Fibroblast of peridontal ligament (primary cell): ENCODE data around the gene SLC30A3.

Experiments used
- DNase-seq: peaks from one replicate; pipeline ENCODE4 v3.0.0-alpha.2; 2010; ENCODE audit errors: extremely low read depth

SLC30A3 gene

DNA sequence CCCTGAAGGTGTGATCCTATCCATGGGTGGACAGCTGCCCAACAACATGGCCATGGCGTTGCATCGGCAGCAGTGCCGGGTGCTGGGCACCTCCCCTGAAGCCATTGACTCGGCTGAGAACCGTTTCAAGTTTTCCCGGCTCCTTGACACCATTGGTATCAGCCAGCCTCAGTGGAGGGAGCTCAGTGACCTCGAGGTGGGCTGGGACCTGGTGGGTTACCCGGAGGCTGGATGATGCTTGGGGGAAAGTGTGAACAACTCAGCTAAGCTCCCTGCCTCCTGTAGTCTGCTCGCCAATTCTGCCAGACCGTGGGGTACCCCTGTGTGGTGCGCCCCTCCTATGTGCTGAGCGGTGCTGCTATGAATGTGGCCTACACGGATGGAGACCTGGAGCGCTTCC lies 29.5 kb downstream of the SLC30A3 start:
- no peak for DNase-seq

DNA sequence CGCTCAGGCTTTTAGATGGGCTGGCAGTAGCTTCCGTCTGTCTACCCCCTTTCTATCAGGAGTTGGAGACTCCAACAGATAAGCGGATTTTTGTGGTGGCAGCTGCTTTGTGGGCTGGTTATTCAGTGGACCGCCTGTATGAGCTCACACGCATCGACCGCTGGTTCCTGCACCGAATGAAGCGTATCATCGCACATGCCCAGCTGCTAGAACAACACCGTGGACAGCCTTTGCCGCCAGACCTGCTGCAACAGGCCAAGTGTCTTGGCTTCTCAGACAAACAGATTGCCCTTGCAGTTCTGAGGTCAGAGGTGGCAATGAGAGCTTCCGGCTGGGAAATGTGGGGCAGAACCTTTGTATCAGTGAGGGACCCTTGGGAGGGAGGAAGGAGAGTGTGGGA lies 30.9 kb downstream of the SLC30A3 start:
- DNase-seq: no peak

DNA sequence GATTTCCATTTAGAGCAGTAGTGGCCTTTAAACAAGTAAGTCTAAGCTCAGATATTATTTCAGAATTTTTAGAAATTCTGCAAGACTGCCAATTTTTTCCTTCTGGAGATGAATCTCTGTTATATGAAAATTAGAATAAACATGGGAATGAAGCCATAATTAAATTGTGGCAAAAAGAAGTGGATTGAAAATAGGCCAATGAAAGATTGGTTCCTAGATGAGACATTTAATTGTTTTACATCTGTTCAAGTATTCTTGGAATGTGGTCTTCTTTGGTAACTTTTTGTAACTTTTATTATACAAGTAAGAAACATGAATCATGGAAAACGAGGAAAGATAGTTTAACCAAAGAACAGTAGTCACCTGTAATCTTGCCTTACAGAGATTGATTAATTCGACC lies 35.3 kb downstream of the SLC30A3 start:
- no peak for DNase-seq

DNA sequence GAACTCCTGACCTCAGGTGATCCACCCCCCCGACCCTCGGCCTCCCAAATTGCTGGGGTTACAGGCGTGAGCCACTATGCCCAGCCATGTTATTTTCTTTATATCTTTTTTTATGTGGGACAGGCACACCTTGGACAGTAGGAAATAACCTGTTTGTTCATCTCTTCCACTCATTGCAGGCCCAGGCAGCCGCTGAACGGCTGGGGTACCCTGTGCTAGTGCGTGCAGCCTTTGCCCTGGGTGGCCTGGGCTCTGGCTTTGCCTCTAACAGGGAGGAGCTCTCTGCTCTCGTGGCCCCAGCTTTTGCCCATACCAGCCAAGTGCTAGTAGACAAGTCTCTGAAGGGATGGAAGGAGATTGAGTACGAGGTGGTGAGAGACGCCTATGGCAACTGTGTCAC lies 37.3 kb downstream of the SLC30A3 start:
- DNase-seq: no peak

DNA sequence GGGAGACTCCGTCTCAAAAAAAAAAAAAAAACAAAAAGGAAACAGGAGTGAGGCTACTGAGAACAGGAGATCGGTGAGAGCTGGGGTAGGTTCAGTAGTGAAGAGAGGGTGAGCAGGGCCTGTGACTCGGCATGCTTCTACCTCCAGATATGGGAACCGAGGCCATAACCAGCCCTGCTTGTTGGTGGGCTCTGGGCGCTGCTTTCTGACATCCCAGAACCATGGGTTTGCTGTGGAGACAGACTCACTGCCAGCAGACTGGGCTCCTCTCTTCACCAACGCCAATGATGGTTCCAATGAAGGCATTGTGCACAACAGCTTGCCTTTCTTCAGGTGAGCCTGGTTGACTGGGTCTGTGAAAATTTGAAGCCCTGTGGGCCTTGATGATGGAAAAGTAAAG lies 39.4 kb downstream of the SLC30A3 start:
- DNase-seq: no peak

DNA sequence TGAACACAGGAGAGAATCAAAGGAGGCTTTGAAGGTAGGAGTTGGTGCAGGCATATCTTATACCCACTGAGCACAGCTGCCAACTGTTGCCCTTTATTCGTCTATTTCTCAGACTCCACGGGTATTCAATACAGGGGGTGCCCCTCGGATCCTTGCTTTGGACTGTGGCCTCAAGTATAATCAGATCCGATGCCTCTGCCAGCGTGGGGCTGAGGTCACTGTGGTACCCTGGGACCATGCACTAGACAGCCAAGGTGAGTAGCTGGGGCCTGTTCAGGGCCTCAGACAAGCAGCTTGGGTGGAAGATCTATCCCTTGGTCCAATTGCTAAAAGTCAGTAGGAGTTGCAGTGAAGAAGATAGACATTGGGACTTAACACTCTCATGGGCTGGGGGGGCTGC lies 40.4 kb downstream of the SLC30A3 start:
- DNase-seq: no peak

DNA sequence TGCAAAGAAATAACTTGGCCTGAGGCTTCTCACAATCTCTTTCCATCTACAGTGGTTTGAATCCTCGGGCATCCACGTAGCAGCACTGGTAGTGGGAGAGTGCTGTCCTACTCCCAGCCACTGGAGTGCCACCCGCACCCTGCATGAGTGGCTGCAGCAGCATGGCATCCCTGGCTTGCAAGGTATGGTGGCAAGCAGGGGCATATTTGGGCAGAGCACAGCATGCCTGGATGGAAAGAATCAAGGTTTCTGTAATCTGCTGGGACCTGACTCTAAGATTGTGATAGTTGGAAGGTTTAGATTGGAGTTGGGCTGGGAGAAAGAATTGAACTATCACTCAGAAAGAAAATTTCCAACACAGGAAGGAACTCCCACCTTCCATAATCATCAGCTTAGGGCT lies 41.7 kb downstream of the SLC30A3 start:
- DNase-seq: no peak

DNA sequence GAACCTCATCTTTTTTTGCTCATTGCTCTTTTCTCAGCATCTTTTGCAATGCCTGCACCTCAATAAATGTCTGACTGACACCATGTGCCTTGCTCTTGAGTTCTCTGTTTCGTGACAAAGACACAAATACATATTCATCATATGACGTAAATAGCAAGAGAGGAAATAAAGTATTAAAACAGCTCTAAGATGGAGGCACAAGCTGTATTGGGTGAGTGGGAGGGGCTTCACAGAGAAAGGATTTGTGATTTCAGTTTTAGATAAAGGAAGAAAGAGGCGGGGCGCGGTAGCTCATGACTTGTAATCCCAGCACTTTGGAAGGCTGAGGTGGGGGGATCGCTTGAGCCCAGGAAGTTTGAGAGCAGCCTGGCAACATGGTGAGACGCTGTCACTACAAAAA lies 42.8 kb downstream of the SLC30A3 start:
- DNase-seq: no peak

DNA sequence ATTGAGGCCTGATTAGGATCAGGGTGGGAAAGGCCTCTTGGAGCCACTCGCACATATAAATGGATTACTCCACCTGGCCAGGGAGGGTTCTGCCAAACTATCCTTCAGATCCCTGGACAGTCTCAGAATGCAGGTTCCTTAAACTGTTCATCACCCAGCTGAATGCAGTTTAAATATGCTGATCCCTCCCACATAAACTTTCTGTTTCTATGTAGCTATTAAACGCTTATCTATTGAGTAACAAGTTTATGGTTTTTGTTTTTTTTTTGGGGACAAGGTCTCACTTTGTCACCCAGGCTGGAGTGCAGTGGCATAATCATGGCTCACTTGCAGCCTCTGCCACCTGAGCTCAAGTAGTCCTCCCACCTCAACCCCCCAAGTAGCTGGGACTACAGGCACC lies 43.8 kb downstream of the SLC30A3 start:
- no peak for DNase-seq

DNA sequence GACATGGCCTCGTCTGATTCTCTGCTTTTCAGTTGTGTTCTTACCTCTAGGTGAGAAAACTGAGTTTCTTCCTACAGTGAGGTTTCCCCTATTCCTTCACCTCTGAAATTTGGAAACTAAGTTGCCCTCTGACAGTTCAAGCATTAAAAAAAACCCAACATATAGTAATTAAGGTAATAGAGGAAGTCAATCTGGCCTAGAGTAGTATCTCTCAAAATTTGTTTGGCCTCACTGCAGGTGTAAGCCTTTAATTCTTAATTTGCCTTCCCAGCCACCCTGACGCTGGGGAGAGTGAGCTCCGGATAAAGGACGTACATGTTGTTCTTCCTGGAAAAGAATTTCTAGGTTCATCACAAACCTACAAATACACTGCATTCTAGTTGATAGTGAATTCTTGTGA lies 44.2 kb downstream of the SLC30A3 start:
- DNase-seq: no peak

DNA sequence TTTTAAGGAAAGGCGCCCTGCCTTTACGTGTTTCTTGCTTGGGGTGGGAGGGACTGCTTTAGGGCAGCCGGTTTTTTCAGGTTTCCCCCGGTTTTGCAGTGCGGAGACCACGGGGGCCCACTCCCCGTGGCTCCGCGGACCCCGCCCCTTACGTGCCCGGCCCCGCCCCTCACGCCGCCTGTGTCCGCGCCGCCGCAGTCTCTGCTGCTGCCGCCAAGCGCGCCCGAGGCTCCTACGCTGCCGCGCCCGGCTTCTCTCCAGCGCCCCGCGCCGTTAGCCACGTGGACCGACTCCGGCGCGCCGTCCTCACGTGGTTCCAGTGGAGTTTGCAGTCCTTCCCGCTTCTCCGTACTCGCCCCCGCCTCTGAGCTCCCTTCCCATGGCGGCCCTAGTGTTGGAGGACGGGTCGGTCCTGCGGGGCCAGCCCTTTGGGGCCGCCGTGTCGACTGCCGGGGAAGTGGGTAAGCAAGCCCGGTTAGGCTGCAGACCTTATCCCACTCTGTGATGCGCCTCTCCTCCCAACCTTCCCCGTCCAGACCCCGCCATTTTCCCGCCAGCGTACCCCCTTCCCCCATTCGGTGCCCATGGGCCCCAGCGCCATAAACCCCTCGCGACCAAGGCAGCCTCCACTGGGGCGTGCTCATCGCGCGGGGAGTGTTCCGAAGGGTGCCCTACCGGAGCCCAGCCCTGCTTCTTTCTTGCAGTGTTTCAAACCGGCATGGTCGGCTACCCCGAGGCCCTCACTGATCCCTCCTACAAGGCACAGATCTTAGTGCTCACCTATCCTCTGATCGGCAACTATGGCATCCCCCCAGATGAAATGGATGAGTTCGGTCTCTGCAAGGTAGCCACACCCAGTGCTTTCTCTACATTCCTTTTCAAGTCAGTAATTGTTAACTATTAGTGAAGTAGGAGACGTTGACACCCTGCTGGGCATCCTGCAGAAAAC lies 45.4 kb downstream of the SLC30A3 start, which contains the start of gene CAD:
CAD (plus strand) TSS at position 197 of the 949 bp plus-strand sequence; CDS start at position 380, 183 bp downstream.
- DNase-seq: peak; percentile 67

DNA sequence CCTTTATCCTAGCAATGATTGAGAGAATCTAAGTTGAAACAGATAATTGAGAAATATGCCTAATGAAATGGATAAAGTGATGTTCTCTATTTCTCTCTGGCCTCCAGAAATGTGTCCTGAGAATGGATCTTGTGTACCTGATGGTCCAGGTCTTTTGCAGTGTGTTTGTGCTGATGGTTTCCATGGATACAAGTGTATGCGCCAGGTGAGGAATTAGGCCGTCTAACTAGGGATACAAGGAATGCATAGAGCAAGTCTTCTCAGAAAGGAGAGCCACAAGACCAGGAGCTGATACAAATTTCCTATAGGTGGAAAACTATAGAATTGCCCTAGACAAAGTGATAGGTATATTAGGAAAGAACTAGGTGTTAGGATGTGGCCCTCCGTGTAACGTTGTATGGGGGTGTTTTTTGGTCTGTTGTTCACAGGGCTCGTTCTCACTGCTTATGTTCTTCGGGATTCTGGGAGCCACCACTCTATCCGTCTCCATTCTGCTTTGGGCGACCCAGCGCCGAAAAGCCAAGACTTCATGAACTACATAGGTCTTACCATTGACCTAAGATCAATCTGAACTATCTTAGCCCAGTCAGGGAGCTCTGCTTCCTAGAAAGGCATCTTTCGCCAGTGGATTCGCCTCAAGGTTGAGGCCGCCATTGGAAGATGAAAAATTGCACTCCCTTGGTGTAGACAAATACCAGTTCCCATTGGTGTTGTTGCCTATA lies 46.3 kb downstream of the SLC30A3 start:
- DNase-seq: no peak

DNA sequence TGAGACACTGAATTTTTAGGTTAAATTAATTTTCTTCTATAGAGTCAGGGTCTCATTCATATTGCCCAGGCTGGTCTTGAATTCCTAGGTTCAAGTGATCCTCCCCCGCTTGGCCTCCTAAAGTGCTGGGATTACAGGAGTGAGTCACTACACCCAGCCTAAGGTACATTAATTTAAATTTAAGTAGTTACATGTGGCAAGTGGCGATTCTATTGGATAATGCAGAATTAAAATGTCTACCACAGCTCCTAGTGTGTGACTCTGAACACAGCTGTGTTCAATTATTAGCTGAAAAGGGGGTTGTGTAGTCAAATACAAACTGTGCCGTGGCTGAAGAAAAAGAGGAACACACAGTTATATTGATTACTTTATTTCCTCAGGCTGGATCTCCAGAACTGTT lies 47.9 kb downstream of the SLC30A3 start:
- peak; percentile 12 for DNase-seq

DNA sequence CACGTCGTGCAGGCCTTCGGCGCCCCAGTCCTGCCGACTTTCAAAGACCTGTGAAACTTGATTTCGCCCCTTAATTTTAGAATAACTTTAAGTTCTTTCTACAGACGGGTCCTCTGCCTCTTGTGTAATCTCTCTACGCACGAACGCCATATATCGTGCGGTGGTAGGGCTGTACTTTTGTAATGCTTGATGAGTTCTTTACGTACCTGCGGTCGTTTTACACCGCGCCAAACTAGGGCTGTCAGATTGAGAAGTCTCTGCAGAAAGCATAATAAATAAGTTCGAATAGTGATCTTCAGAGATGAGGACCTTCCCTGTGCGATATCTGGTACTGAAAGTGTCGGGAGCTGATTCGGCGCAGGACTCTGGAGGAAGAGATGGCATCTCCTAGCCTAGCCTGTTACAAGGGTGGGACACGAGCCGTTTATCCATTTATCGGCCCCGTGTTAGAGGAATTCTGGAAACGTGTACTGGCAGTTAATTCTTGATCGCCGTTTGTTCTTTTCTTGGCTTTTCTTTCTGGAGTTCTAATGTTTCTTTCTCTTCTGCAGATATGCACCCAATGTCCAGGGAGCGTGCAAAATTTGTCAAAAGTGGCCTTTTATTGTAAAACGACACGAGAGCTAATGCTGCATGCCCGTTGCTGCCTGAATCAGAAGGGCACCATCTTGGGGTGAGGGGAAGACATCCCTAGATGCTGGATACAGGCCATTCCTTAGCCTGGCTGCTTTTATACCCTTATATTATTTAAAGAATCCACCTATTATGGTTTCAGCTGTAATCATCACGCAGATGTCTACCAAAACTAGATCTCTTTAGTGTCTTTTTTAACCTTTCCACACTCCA lies 50.0 kb downstream of the SLC30A3 start:
- DNase-seq: peak; percentile 80

DNA sequence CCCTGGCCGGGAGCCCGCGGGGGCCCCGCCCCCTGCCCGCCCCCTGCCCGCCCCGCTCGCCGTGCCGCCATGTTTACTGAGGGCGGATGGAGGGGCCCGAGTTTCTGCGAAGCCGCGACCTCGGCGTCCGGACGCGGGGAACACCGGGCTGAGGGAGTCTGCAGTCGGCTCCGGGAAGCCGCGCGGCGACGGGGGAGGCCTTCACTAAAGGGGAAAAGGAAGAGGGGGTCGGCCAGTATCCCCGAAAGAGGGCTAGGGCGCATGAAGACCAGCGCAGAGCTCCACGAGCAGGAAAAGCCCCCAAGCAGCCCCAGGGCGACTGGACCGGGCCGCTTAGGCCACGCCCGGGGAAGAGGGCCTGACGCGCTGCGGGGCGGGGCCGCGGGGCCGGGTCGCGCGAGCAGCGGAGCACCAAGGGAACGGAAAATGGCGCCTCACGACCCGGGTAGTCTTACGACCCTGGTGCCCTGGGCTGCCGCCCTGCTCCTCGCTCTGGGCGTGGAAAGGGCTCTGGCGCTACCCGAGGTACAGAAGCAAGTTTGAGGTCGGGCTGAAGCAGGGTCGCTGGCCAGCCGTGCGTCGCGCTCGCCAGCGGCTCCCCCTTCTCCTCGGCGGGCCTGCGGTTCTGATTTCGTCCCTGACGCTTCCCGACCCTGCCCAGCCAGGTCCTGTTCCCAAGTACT lies 50.8 kb downstream of the SLC30A3 start, which contains the start of the genes ATRAID and SLC5A6:
ATRAID (plus strand) TSS at position 99 of the 683 bp plus-strand sequence; CDS start at position 427, 328 bp downstream.
SLC5A6 (minus strand) TSS at position 326 of the 683 bp plus-strand sequence. CDS start 4,618 bp downstream, outside the sequence.
- DNase-seq: peak; percentile 82

DNA sequence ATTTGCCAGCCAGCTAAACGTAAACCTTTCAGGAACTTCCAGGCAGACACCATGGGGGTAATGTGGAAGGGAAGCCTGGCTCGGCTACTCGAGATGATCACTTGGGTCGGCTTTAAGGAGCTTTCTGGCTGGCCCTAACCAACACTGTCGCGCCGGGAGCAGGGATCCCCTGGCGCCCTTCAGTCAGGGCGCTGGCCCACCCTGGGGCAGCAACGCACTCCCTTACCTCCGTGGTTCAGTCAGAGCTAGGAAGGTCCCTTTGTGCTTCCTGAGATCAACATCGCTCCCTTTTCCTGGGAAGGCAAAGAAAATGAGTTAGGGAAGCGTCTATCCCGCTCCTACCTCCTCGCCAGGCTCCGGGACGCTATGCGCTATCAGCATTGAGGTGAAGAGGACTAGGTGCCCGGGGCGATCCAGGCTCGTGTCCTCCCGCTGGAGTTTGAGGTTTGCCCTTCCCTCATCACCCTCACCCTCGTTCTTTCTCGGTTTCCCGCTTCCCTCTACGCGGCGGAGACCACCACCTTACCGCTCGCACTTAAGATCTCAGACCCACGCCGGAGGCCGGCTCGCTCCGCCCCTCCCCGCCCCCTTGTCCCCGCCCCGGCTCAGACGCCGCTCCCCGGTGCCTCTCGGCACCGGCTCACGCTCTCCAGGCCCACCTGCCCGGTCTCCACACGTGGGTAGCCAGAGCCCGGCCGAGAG lies 51.5 kb downstream of the SLC30A3 start:
- DNase-seq: peak; percentile 8

DNA sequence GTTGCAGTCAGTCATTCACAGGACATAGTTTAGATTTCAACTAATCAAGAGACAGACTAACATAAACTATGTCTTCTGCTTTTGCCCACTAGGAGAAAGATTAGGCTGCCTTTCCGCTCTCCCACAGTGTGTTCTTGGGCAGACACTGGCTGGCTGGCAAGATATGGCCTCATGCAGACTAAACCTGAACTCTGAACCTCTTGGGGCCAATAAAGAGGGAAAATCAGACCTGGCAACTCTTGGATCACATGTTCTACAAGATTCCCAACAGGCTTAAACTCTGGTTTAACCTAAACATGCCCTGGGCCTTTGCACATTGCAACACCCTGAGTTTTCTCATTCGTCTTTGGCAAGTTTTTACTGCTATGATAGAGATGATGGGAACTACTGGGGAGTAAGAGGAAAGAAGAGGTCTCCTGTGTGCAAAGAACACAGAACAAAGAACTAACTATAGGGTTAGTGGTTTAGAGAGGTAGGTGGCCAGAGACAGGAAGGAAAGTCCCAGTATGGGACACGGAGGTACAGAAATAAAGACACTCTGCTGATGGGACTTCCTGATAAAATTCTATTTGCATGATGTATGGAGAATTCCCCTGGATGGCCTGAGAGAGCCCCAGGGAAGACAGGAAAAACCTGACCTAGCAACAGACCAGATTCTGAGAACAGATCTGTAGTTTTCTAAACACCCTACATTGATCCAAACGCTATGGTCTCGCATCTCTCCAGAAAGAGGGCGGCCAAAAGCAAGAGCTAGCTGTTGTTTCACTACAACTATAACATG lies 53.0 kb downstream of the SLC30A3 start:
- DNase-seq: peak; percentile 38

DNA sequence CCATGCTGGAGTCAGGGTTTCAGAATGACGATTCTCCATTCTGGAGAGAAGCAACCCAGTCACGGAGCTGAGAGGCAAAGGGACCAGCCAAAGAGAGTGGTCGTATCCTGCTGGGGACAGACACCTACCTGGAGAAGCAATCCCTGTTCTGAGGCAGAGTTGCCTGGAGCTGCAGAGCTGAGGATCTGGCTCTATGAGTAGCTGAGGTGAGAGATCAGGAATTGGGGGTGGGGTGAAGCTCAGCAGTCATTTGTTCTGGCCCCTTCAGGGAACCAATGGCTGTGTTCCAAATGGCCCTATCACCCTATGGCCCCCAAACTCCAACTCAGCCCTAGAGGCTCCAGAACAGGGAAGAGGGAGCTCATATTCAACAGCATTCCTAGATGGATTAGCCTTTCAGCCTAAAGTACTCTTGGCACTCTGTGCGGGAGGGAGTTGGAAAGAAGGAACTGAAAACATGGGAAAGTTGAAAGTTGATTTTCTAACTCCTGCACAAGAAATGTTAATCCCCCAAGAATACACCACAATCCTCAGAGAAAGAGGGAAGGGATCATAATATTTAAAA lies 54.3 kb downstream of the SLC30A3 start:
- DNase-seq: no peak

DNA sequence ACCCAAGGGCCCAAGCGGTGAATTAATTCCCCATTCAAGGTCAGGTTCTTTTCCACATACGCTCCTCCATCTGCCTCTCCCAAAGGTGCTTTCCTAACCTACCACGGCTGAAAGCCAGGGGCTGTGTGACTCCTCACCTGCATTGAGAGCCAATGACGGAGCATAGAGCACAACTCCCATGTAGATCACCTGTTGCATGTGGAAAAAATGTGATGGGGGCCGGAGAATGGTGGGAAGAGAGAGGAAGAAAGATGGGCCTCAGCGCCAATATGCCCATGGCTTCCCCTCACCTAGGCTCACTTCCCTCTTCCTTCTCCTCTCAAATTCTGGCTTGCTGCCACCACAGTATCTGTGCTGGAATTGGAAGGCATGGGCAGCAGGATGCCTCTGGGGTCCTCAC lies 56.5 kb downstream of the SLC30A3 start:
- DNase-seq: no peak
